Adrenal gland (tissue), 5 donors: ENCODE measurements around the gene PRKCI.

Experiments used
- CTCF ChIP-seq, 6 experiments: fragments of 450-650 bp in 4 of 6; fragments of 200-600 bp in 2 of 6; sonication (generic) in 1 of 6; IDR thresholded peaks; 1 replicate in 5 of 6; 2 replicates in 1 of 6; pipeline versions ENCODE4 v1.5.1 to v1.8.0; 2016 to 2021; ENCODE audit warnings: antibody characterized with exemption in 6 of 6, mild to moderate bottlenecking in 2 of 6, moderate library complexity in 1 of 6
- POLR2A ChIP-seq, 2 donors: fragments of 450-650 bp; IDR thresholded peaks; one replicate each; pipeline ENCODE4 v1.6.1; 2017; ENCODE audit warnings: antibody characterized with exemption in 2 of 2, mild to moderate bottlenecking in 2 of 2, moderate library complexity in 1 of 2
- donor health status: DM: no; HTN: no; CAD: no.

- TF ChIP-seq POLR2A (IDR thresholded peaks at IDR 0.05) (no peak), CTCF (IDR thresholded peaks at IDR 0.05) (no peak)
Observed at GRCh38 chr3:170203457-170203856, 18.8 kb upstream of the PRKCI start.
